Stimulated activated naive CD8-positive, alpha-beta T cell treated with anti-CD3 and anti-CD28 coated beads, Interleukin-15, amount 100 ng/mL, for 72 hours (primary cell): ENCODE results near the gene NR3C1.

Experiments
- ATAC-seq: fragments of 150-1000 bp; cut with Tn5 transposase; 2 replicates; pipeline ENCODE4 v1.10.0; 2021; ENCODE audit warnings: mild to moderate bottlenecking, moderate library complexity
- DNase-seq, 2 donors: peaks; one replicate each; pipeline ENCODE4 v3.0.0; 2021 to 2022
- H3K27ac Mint-ChIP-seq, 2 donors: one replicate each; pipeline ENCODE4 v1.8.0; 2022; ENCODE audit warnings: mild to moderate bottlenecking in 2 of 2, mixed read lengths in 2 of 2, moderate library complexity in 2 of 2
- H3K27me3 Mint-ChIP-seq: one replicate; pipeline ENCODE4 v1.8.0; 2022; ENCODE audit warnings: mixed read lengths
- H3K4me1 Mint-ChIP-seq: one replicate; pipeline ENCODE4 v1.8.0; 2022; ENCODE audit warnings: mild to moderate bottlenecking, mixed read lengths
- H3K4me3 Mint-ChIP-seq, 2 donors: one replicate each; pipeline ENCODE4 v1.8.0; 2022; ENCODE audit warnings: mild to moderate bottlenecking in 2 of 2, mixed read lengths in 2 of 2, moderate library complexity in 1 of 2
- H3K9me3 Mint-ChIP-seq, 2 donors: one replicate each; pipeline ENCODE4 v1.8.0; 2022; ENCODE audit warnings: mixed read lengths in 2 of 2

Gene NR3C1

DNA sequence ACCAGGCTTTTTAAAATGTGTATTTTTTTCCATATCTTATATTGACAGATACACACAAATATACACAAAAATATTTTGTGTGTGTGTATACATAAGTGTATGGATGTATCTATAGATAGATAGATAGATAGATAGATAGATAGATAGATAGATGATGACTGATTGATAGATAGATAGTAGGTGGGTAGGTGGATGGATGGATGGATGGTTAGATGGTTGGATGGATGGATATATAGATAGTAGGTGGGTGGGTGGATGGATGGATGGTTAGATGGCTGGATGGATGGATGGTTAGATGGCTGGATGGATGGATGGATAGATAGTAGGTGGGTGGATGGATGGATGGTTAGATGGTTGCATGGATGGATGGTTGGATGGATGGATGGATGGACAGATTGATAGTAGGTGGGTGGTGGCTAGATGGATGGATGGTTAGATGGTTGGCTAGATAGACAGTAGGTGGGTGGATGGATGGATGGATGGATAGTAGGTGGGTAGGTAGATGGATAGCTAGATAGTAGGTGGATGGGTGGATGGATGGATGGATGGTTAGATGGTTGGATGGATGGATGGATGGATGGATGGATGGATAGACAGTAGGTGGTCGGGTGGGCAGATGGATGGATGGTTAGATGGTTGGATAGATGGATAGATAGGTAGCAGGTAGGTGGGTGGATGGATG, 156.2 kb downstream of the NR3C1 start:
- Mint-ChIP-seq H3K4me3 (no peak overlapping the region), H3K4me1 (no peaks in the 10 kb centered on the region), H3K9me3 (peaks cover 14 to 28% of the 10 kb centered on the region in 2 donors), H3K27me3 (no peaks in the 10 kb centered on the region), H3K27ac (no peak overlapping the region)
- DNase-seq (no peak), ATAC-seq (no peak)

DNA sequence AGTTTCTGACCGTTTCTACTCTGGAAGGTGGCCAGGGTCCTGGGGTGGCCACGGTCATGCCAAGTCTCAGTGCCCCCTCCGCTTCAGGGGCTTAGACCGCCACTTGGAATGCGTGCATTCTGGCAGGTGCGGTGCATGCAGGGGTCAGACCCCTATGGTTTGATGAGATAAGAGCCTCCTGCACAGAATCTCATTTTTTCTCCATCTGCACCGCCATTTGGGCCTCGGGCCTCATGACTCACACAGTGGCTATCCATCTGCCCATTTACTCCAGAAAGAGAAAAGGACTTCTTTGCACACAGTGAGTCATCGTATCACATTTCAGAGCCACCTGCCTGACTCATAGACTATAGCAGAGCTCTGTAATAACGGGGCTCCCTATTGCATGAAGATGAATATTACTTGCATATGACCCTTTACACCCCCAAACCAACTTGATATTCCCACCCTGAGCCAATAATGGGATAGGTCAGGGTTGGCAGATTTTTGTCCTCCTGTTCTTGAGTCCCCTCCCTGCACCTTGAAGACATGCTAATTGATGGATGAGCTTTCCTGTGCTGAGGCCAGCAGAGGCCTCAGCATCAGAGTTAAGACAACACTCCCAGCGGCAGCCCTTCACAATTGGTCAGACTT, 157.4 kb downstream of the NR3C1 start:
- DNase-seq (no peak), ATAC-seq (no peak)
- Mint-ChIP-seq H3K27me3 (no peaks in the 10 kb centered on the region), H3K27ac (no peak overlapping the region), H3K4me1 (no peaks in the 10 kb centered on the region), H3K4me3 (no peak overlapping the region), H3K9me3 (peaks cover 14 to 28% of the 10 kb centered on the region in 2 donors)

DNA sequence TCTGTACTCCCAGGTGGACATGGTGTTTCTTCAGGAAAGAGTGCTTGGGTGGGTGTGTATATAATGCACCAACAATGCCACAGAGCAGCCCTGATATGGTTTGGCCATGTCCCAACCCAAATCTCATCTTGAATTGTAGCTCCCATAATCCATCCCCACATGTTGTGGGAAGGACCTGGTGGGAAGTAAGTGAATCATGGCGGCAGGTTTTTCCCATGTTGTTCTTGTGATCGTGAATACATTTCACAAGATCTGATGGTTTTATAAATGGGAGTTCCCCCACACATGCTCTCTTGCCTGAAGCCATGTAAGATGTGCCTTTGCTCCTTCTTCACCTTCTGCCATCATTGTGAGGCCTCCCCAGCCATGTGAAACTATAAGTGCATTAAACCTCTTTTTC, 158.5 kb downstream of the NR3C1 start:
- Mint-ChIP-seq H3K27ac (no peak overlapping the region), H3K27me3 (no peaks in the 10 kb centered on the region), H3K9me3 (peaks cover 14 to 28% of the 10 kb centered on the region in 2 donors), H3K4me3 (no peak overlapping the region), H3K4me1 (no peaks in the 10 kb centered on the region)
- no peak for ATAC-seq
- DNase-seq = no peak

DNA sequence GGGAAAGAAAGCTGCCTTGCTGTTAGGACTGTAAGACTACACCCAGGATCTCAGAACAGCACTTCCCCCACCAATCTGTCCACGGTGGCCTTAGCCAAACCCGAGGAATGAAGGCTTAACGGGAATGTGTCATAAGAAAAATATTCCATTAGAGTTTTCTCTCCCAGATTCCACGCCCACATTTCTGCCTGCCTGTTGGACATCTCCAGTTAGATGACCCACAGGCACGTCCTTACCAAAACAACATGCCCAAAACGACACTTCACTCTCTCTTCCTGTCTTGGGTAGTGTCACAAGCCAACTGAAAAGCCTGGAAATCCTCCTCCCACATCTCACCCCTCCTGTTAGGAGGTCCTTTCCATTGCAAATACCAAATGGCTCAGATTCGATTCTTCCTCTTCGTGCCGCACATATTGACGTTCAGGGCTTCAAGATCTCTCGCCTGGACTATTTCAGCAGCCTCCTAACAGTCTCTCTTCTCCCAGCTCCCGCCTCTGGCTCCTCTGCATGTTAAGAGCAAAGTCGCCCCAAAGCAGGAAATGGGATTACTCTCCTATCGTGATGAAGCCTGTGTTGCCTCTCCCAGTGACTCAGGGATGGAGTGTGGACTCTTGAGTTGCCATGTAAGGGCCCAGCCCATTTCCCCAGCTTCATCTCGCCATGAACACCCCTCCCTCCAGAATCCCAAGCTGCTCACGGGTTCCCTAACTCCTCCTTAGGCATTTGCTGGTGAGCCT, 159.3 kb downstream of the NR3C1 start:
- DNase-seq (no peak), ATAC-seq (no peak)
- Mint-ChIP-seq H3K27ac (no peak overlapping the region), H3K27me3 (no peaks in the 10 kb centered on the region), H3K4me3 (no peak overlapping the region), H3K9me3 (peaks cover 14 to 28% of the 10 kb centered on the region in 2 donors), H3K4me1 (no peaks in the 10 kb centered on the region)

DNA sequence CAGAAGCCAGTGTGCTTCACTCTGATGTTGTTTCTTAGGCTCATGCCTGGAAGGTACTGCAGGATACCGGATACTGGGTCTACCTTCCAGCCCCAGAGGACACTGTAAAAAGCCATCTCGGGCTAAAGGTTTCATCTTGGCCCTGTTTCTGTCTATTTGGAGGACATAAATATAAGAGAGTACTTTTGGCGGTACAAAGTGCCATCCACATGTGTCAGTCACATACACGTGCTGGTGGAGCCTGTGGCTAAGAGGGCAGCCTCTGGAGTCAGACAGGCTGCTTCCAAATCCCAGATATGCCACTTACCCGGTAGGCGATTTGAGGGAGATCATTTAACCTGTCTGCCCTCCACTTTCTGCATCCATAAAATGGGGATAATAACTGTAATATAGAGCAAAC, 160.4 kb downstream of the NR3C1 start:
- Mint-ChIP-seq H3K27ac (no peak overlapping the region), H3K27me3 (no peaks in the 10 kb centered on the region), H3K9me3 (peaks cover 14 to 28% of the 10 kb centered on the region in 2 donors), H3K4me3 (no peak overlapping the region), H3K4me1 (no peaks in the 10 kb centered on the region)
- ATAC-seq (no peak), DNase-seq (no peak)

DNA sequence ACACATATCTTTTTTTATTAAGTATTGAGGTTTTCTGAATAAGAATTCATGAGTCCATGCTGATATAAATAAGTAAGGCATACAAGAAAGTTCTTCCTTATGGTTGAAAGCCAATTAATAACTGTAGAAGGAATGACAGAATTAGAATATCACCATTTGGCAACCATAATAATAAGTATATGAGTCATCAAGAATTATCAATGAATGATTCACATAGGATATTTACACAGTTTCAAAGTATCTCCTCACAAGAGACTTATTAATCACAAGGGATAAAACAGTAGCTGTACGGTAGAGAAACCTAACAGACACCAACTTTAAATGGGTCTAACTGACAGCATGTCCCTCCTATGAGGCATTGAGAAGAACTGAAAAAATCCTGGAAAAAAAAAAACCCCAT, 161.6 kb downstream of the NR3C1 start:
- peaks cover 8 to 27% of the 10 kb centered on the region in 2 donors for H3K9me3 Mint-ChIP-seq
- ATAC-seq (no peak), DNase-seq (no peak)
- no peaks in the 10 kb centered on the region for H3K27me3 Mint-ChIP-seq
- H3K4me3 Mint-ChIP-seq = no peak overlapping the region
- no peaks in the 10 kb centered on the region for H3K4me1 Mint-ChIP-seq
- no peak overlapping the region for H3K27ac Mint-ChIP-seq

DNA sequence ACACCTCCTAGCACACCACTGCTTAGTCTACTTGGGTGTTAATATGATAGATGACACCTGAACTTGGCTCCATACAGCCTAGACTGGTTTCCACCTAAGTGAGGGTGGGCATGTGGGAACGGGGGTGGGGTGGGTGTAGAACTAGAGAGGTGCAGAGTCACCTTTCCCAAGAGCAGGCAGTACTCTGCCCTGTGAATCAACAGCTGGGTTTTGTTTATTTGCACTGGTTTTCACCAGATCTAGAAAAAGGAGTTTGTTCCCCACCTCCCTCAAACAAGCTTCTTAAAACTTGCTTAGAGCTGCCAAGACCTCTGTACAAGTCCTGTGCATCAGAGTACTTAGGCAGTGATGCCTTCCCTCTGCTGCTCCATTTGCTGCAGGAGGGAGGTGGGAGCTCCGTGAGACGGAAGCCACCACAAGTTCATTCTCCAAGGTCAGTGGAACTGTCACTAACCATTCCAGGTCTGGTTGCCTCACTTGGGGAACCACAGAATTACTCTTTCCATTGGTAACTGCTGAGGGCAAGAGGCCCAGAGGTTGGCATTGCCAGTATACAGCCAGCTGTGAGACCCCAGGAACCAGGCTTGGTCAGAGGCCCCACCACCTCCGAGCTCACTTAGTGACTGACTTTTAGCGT, 163.5 kb downstream of the NR3C1 start:
- H3K27ac Mint-ChIP-seq = no peak overlapping the region
- peaks cover 8 to 16% of the 10 kb centered on the region in 2 donors for H3K9me3 Mint-ChIP-seq
- no peak for DNase-seq
- H3K27me3 Mint-ChIP-seq = no peaks in the 10 kb centered on the region
- H3K4me1 Mint-ChIP-seq = no peaks in the 10 kb centered on the region
- no peak for ATAC-seq
- H3K4me3 Mint-ChIP-seq = no peak overlapping the region

DNA sequence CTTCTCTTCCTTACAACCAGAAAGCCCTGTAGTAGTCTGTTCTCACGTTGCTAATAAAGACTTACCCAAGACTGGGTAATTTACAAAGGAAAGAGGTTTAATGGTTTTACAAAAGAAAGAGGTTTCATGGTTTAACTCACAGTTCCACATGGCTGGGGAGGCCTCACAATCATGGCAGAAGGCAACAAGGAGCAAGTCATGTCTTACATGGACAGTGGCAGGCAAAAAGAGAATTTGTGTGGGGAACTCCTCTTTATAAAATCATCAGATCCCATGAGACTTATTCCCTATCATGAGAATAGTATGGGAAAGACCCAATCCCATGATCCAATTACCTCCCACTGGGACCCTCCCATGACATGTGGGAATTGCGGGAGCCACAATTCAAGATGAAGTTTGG, 164.9 kb downstream of the NR3C1 start:
- Mint-ChIP-seq H3K4me1 (no peaks in the 10 kb centered on the region), H3K27ac (no peak overlapping the region), H3K27me3 (no peaks in the 10 kb centered on the region), H3K9me3 (peaks cover 0 to 7% of the 10 kb centered on the region in 2 donors), H3K4me3 (no peak overlapping the region)
- ATAC-seq (no peak), DNase-seq (no peak)

DNA sequence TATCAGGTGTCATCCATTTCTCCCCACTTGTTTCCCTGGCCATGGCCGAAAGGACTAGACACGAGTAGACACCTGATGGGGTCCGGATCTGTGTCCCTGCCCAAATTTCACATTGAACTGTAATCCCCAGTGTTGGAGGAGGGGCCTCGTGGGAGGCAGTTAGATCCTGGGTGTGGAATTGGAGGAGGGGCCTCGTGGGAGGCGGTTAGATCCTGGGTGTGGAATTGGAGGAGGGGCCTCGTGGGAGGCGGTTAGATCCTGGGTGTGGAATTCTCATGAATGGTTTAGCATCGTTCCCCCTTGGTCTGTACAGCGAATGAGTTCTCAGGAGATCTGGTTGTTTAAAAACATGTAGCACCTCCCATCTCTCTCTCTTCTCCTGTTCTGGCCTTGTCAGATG, 165.8 kb downstream of the NR3C1 start:
- no peak for ATAC-seq
- H3K9me3 Mint-ChIP-seq = peaks cover 0 to 7% of the 10 kb centered on the region in 2 donors
- H3K4me1 Mint-ChIP-seq = no peaks in the 10 kb centered on the region
- DNase-seq = no peak
- no peak overlapping the region for H3K27ac Mint-ChIP-seq
- no peaks in the 10 kb centered on the region for H3K27me3 Mint-ChIP-seq
- H3K4me3 Mint-ChIP-seq = no peak overlapping the region

DNA sequence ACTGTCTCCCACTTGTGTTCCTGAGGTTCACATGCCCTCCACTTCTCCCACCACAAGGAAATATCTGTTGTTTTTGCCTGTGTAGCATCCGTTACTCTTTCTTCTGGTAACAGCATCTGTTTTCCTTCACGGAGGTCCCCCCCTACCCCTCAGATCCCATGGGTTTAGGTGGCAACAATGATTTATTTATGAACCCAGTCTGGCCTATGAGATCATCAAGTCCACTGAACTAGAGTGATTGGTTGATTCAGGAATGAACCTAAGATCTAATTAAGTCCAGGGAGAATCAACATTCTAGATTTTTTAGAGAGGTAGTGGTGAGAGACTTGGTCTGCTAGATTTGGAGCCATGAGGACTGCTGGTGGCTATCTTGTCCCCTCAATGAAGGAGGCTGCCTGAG, 166.8 kb downstream of the NR3C1 start:
- Mint-ChIP-seq H3K9me3 (peaks cover 0 to 7% of the 10 kb centered on the region in 2 donors), H3K27ac (no peak overlapping the region), H3K4me1 (no peaks in the 10 kb centered on the region), H3K4me3 (no peak overlapping the region), H3K27me3 (no peaks in the 10 kb centered on the region)
- ATAC-seq (no peak), DNase-seq (no peak)

DNA sequence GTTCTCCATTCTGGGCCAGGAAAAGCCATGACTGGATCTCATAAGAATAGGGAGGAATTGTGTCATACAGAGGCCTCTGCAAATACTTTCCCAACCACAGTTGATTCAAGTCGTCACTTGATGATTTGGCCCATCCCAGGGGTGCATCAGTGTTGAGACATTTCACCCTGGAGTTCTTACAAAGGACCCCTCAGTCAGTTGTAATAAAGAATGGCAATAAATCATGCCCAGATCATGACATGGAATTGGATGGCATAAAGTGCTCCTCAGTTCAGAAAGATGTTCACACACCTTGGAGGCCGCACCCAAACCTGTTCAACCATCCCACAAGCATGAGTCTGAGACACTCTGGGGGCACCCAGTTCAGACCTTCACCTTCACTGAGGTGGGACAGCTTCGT, 168.1 kb downstream of the NR3C1 start:
- Mint-ChIP-seq H3K27me3 (no peaks in the 10 kb centered on the region), H3K4me1 (peaks cover 9% of the 10 kb centered on the region), H3K27ac (no peak overlapping the region), H3K4me3 (no peak overlapping the region), H3K9me3 (peaks cover 0 to 7% of the 10 kb centered on the region in 2 donors)
- ATAC-seq (no peak), DNase-seq (no peak)

DNA sequence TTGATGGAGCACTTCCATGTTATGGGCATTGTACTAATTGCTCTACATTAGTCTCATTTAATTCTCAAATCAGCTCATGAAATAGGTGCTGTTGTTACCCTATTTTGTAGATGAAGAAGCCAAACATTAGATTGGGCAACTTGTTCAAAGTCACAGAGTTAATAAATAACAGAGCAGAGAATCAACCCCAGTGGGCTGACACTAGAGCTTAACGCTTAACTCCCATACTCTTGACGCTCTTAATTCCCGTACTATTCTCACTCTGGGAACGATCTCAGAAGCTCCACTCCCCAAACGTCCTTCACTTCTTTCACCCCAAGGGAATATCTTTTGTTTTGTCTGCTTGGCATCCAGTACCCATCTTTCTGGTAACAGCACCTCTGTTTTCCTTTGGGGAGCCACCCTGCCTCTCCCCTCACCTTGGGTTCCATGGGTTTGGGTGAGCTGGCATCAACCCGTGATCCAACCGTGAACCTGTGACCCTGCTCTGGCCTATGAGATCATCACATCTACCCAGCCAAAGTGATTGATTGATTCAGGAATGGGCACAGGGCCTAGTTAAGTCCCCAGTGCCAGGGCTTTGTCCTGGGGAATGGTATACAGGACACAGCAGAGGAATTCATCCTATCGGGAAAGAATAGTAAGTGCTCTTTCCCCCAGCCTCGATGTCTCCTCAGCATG, 169.2 kb downstream of the NR3C1 start:
- no peak overlapping the region for H3K4me3 Mint-ChIP-seq
- peaks cover 21% of the 10 kb centered on the region for H3K4me1 Mint-ChIP-seq

DNA sequence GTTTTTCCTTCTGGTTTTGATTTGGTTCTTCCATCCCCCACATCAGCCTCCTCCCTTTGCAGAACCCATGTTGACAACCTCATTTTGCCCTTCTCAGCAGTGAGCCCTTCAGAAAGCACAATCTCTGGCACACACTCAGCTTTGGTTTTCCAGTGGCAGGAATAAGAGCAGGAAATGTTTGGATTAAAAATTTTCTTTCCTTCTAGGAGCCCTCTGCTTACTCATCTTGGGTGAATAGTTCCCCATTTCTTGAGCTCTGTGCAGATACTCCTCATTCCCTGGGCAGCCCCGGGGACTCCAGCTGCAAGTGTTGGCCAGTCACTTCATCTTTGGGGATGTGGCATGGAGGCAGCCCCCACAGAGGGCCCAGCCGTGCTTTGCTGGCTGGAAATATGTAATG, 170.5 kb downstream of the NR3C1 start:
- no peaks in the 10 kb centered on the region for H3K27me3 Mint-ChIP-seq
- no peak overlapping the region for H3K27ac Mint-ChIP-seq
- no peak overlapping the region for H3K4me3 Mint-ChIP-seq
- no peak for DNase-seq
- ATAC-seq = no peak
- peaks cover 31% of the 10 kb centered on the region for H3K4me1 Mint-ChIP-seq
- peaks cover 0 to 7% of the 10 kb centered on the region in 2 donors for H3K9me3 Mint-ChIP-seq

More for the DNA sequence above, 169.2 kb downstream of the NR3C1 start:
- Mint-ChIP-seq H3K27me3 (no peaks in the 10 kb centered on the region), H3K9me3 (peaks cover 0 to 7% of the 10 kb centered on the region in 2 donors), H3K27ac (peak overlapping the region in 1 of 2 donors; percentile 14)
- no peak for ATAC-seq
- DNase-seq = no peak

DNA sequence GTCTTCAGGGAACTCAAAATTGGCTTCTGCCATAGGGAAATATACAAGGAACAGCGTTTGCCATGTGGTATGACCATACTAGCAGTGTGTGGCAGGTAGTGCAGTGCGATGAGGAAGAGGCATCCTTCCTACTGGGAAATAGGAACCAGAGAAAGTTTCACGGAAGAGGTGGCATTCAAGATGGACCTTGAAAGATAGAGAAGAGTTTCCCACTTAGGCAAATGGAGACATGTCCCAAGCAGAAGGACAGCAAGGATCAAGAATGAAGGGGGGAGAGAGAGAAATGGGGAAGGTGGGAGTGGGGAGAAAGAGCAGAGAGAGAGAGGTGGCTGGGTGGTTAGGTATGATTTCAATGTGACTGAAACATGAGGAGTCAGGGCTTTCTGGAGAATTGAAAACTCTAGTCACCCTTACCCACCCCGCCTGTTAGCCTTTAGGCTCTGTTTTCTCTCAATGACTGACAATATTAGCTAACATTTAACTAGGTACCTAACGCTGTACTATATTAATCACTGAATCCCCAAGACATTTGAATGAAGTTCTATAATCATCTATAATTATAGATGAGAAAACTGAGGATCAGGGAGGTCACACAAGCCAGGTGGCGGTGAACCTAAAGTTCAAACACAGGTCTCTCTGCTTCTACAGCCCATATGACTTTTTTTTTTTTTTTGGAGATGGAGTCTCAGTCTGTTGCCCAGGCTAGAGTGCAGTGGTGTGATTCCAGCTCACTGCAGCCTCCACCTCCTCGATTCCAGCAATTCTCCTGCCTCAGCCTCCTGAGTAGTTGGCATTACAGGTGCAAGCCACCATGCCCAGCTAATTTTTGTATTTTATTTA, 171.3 kb downstream of the NR3C1 start:
- H3K9me3 Mint-ChIP-seq = no peaks in the 10 kb centered on the region
- ATAC-seq (no peak), DNase-seq (no peak)
- H3K4me1 Mint-ChIP-seq = peaks cover 35% of the 10 kb centered on the region
- no peak overlapping the region for H3K27ac Mint-ChIP-seq
- no peak overlapping the region for H3K4me3 Mint-ChIP-seq
- H3K27me3 Mint-ChIP-seq = no peaks in the 10 kb centered on the region

DNA sequence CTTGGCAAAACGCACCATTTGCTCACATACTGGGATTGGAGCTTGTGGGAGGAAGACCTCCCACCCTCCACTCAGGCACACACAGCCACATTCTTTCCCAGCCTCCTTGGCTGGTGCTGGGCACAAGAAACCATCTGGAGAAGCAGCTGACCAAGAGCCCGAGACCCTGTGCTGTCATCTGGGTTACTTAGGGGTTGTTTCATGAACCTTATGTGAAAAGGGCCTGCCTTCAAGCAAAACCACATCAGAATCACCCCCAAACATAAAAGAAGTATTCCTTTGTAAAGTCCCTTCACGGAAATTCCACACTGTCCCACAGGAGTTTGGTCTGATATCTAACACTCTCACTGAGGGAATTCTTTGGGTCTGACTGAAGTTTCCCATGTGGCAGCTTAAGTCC, 172.1 kb downstream of the NR3C1 start:
- H3K4me1 Mint-ChIP-seq = peaks cover 39% of the 10 kb centered on the region
- H3K9me3 Mint-ChIP-seq = no peaks in the 10 kb centered on the region
- DNase-seq (no peak), ATAC-seq (no peak)
- H3K27me3 Mint-ChIP-seq = no peaks in the 10 kb centered on the region
- no peak overlapping the region for H3K27ac Mint-ChIP-seq
- H3K4me3 Mint-ChIP-seq = no peak overlapping the region
